Lung (tissue), 12 donors: Measurements from ENCODE around the gene KCNA5. TPM values are rescaled to one million over a fixed set of nuclear protein-coding genes. Genes with fewer than 3 reads are reported as not detected.

Experiments used
- ATAC-seq: fragments of 200-7000 bp; cut with Tn5 transposase; one replicate; pipeline ENCODE4 v1.9.1; 2020; ENCODE audit warnings: moderate number of reproducible peaks; ENCODE audit not compliant: insufficient read depth, low FRiP score
- DNase-seq, 3 donors: peaks; one replicate each; pipeline ENCODE4 v3.0.0-alpha.2; 2013 to 2017
- H3K27ac ChIP-seq, 2 donors: one replicate each; pipeline ENCODE4 v1.5.1; 2013; ENCODE audit warnings: mild to moderate bottlenecking in 2 of 2, moderate library complexity in 2 of 2, control low read depth in 1 of 2, inconsistent platforms in 1 of 2, low read depth in 1 of 2, low read length in 1 of 2
- H3K27me3 ChIP-seq, 3 donors: one replicate each; pipeline ENCODE4 v1.5.1; 2013; ENCODE audit warnings: low read length in 2 of 3; ENCODE audit not compliant: control insufficient read depth in 3 of 3, insufficient read depth in 3 of 3
- H3K36me3 ChIP-seq, 4 donors: one replicate each; pipeline ENCODE4 v1.5.1; 2013; ENCODE audit warnings: low read length in 4 of 4, mild to moderate bottlenecking in 1 of 4, moderate library complexity in 1 of 4; ENCODE audit not compliant: control insufficient read depth in 4 of 4, insufficient read depth in 4 of 4
- H3K4me1 ChIP-seq, 5 donors: one replicate each; pipeline ENCODE4 v1.5.1; 2013; ENCODE audit warnings: low read length in 5 of 5, mild to moderate bottlenecking in 2 of 5, moderate library complexity in 1 of 5; ENCODE audit not compliant: control insufficient read depth in 5 of 5, insufficient read depth in 5 of 5
- H3K4me3 ChIP-seq: one replicate; pipeline ENCODE4 v1.5.1; 2013; ENCODE audit warnings: mild to moderate bottlenecking, control low read depth, moderate library complexity
- H3K9ac ChIP-seq, 2 donors: one replicate each; pipeline ENCODE4 v1.5.1; 2013; ENCODE audit warnings: low read length in 2 of 2, control low read depth in 1 of 2; ENCODE audit not compliant: insufficient read depth in 1 of 2
- H3K9me3 ChIP-seq, 4 donors: one replicate each; pipeline ENCODE4 v1.5.1; 2013; ENCODE audit warnings: low read length in 3 of 4, mild to moderate bottlenecking in 1 of 4, moderate library complexity in 1 of 4; ENCODE audit not compliant: control insufficient read depth in 4 of 4, insufficient read depth in 3 of 4
- CTCF ChIP-seq: IDR thresholded peaks from 2 replicates; pipeline ENCODE4 v1.5.1; 2012; ENCODE audit warnings: mild to moderate bottlenecking; ENCODE audit errors: control extremely low read depth, extremely low read depth
- WGBS, 2 donors: extraction: QIAGEN DNeasy Blood & Tissue Kit; methylation state at CpG; one replicate each; pipeline ENCODE4 v1.1.7; 2013; 5-methylcytosine and 5-hydroxymethylcytosine counted together
- polyA plus RNA-seq, 2 donors: library from polyadenylated mRNA; stranded (reverse); fragments of 200-250 nt; gene quantifications; one replicate each; pipeline ENCODE4 v1.2.1, GENCODE V29; 2013
- total RNA-seq, 2 donors: library from RNA; depleted of rRNA in 1 of 2; stranded (reverse); fragments of >200 nt in 1 of 2; gene quantifications; one replicate each; pipeline ENCODE4 v1.2.1, GENCODE V29; 2014 to 2021
- donor health status: control.
- donor health status: control.
- donor health status: Bipolar disorder and iron deficiency.
- donor health status: healthy.
- donor health status: DM: yes; HTN: yes; CAD: no.

Gene KCNA5
- total and polyA plus RNA-seq, 4 donors, result 0.46 to 3.8 (median 2.4) TPM

- H3K9ac ChIP-seq, result no peak overlapping the region
- no peak for TF ChIP-seq CTCF
- peaks cover 4 to 71% (median 41%) of the 10 kb centered on the region in 3 donors for H3K27me3 ChIP-seq
- ATAC-seq (no peak), DNase-seq (no peak)
- no peak overlapping the region for H3K4me3 ChIP-seq
- H3K36me3 ChIP-seq, result no peaks in the 10 kb centered on the region
- peaks cover 0 to 5% (median 0%) of the 10 kb centered on the region in 5 donors for H3K4me1 ChIP-seq
- WGBS, 2 donors, result 47 to 49% methylated on average over 70 to 71 of the region's 71 CpGs
- peaks cover 0 to 5% (median 1%) of the 10 kb centered on the region in 4 donors for H3K9me3 ChIP-seq
- H3K27ac ChIP-seq, result no peak overlapping the region
Observed at GRCh38 chr12:5044420-5045295, 979 bp downstream of the KCNA5 start.

- no peaks in the 10 kb centered on the region for H3K36me3 ChIP-seq
- H3K9ac ChIP-seq, result no peak overlapping the region
- DNase-seq (no peak), ATAC-seq (no peak)
- no peak overlapping the region for H3K27ac ChIP-seq
- H3K27me3 ChIP-seq, result peaks cover 7 to 52% (median 29%) of the 10 kb centered on the region in 3 donors
- no peak overlapping the region for H3K4me3 ChIP-seq
- H3K4me1 ChIP-seq, result peaks cover 0 to 5% (median 0%) of the 10 kb centered on the region in 5 donors
- 62 to 87% methylated on average over 5 of the region's 5 CpGs for WGBS, 2 donors
- H3K9me3 ChIP-seq, result peaks cover 0 to 3% (median 0%) of the 10 kb centered on the region in 4 donors
- no peak for TF ChIP-seq CTCF
Observed at GRCh38 chr12:5047094-5047493, 3.4 kb downstream of the KCNA5 start.

GRCh38 chr12:5047729-5048128, 4.0 kb downstream of the KCNA5 start:
- no peaks in the 10 kb centered on the region for H3K36me3 ChIP-seq
- H3K9ac ChIP-seq, result no peak overlapping the region
- WGBS, 2 donors, result 48 to 57% methylated on average over 6 of the region's 6 CpGs
- TF ChIP-seq CTCF, result no peak
- no peak overlapping the region for H3K4me3 ChIP-seq
- H3K27me3 ChIP-seq, result peaks cover 7 to 46% (median 24%) of the 10 kb centered on the region in 3 donors
- no peak overlapping the region for H3K27ac ChIP-seq
- H3K9me3 ChIP-seq, result peaks cover 0 to 3% (median 0%) of the 10 kb centered on the region in 4 donors
- ATAC-seq, result no peak
- H3K4me1 ChIP-seq, result peaks cover 0 to 7% (median 0%) of the 10 kb centered on the region in 5 donors
- no peak for DNase-seq
